Measurements from ENCODE around the gene SRP54. TPM values are rescaled to one million over a fixed set of nuclear protein-coding genes. Genes with fewer than 3 reads are reported as not detected.
A peak's percentile ranks its signal among the peaks of the same experiment; 100 is the strongest.

Gene SRP54
- total and polyA plus RNA-seq, 2 of the 13 experiments (the other 11 are each of a cell fraction or from before 2014, with no cell fraction given): 42.2 to 207 TPM

GRCh38 chr14:35046048-35046750 lies 63.4 kb downstream of the SRP54 start, which contains the start of gene FAM177A1 (continued):
- TF ChIP-seq ZNF260 (CRISPR knock-in tag; IDR thresholded peaks at IDR 0.05; ENCODE audit: borderline replicate concordance, low read depth) (no peak; the same call in 1 of the 2 replicates), NFKB2 (CRISPR knock-in tag; IDR thresholded peaks at IDR 0.05; ENCODE audit: borderline replicate concordance) (peak; percentile 99), ZNF703 (CRISPR knock-in tag; IDR thresholded peaks at IDR 0.05; ENCODE audit: borderline replicate concordance) (peak; percentile 95; the same call in 1 of the 2 replicates), TRAFD1 (CRISPR knock-in tag; IDR thresholded peaks at IDR 0.05; ENCODE audit: borderline replicate concordance) (peak; percentile 53; the same call in 1 of the 2 replicates), ZBTB1 (CRISPR knock-in tag; IDR thresholded peaks at IDR 0.05; ENCODE audit: borderline replicate concordance) (no peak), MIER2 (CRISPR knock-in tag; IDR thresholded peaks at IDR 0.05) (peak; percentile 43; the same call in 1 of the 2 replicates), TFDP2 (CRISPR knock-in tag; IDR thresholded peaks at IDR 0.05) (peak; percentile 95), ZHX1 (CRISPR knock-in tag; IDR thresholded peaks at IDR 0.05; ENCODE audit: low read depth) (peak; percentile 99), REPIN1 (CRISPR knock-in tag; IDR thresholded peaks at IDR 0.05; ENCODE audit: borderline replicate concordance, low read depth) (peak; percentile 96), NFIB (CRISPR knock-in tag; IDR thresholded peaks at IDR 0.05; ENCODE audit: borderline replicate concordance) (no peak), ZKSCAN5 (CRISPR knock-in tag; IDR thresholded peaks at IDR 0.05) (no peak; the same call in 1 of the 2 replicates), ZNF572 (CRISPR knock-in tag; IDR thresholded peaks at IDR 0.05) (no peak; the same call in 1 of the 2 replicates), ZNF619 (CRISPR knock-in tag; IDR thresholded peaks at IDR 0.05) (peak; percentile 99), DR1 (CRISPR knock-in tag; IDR thresholded peaks at IDR 0.05) (peak; percentile 86; the same call in 1 of the 2 replicates), RBM39 (IDR thresholded peaks at IDR 0.05; ENCODE audit: low read depth, low read length, poor library complexity, severe bottlenecking) (peak; percentile 99), ZNF292 (CRISPR knock-in tag; IDR thresholded peaks at IDR 0.05; ENCODE audit: borderline replicate concordance, low read depth) (peak; percentile 92; the same call in 1 of the 2 replicates), ZNF691 (CRISPR knock-in tag; IDR thresholded peaks at IDR 0.05; ENCODE audit: borderline replicate concordance, low read depth) (no peak; the same call in none of the 2 replicates), EP300 (IDR thresholded peaks at IDR 0.05; ENCODE audit: low read depth in 2 of 2, low read length in 2 of 2) (peak in 1 of 2 experiments; percentile 44; a peak in 2 of 4 replicates), EP300 (CRISPR knock-in tag; IDR thresholded peaks at IDR 0.05; ENCODE audit: borderline replicate concordance) (peak; percentile 41; the same call in 1 of the 2 replicates), CC2D1A (CRISPR knock-in tag; IDR thresholded peaks at IDR 0.05) (0 out of 2 replicates have a peak, but pooled peaks have one; percentile 95), SMARCE1 (IDR thresholded peaks at IDR 0.05; ENCODE audit: borderline replicate concordance) (no peak), ZNF891 (CRISPR knock-in tag; IDR thresholded peaks at IDR 0.05) (peak; percentile 99), KDM6A (CRISPR knock-in tag; IDR thresholded peaks at IDR 0.05; ENCODE audit: low read depth) (no peak)
